GM12878 (cell line): Measurements from ENCODE around the gene ARL5C. TPM values are rescaled to one million over a fixed set of nuclear protein-coding genes. Genes with fewer than 3 reads are reported as not detected.

ENCODE experiments used
- ATAC-seq: fragments of 200-7000 bp; cut with Tn5 transposase; 3 replicates; pipeline ENCODE4 v1.9.1; 2020; ENCODE audit warnings: mild to moderate bottlenecking, moderate library complexity
- BruUV-seq: library from RNA; stranded (reverse); fragments of 400-500 nt; replicated peaks from 2 replicates; lab custom pipeline; 2021; lab: Mats Ljungman, UMichigan
- CTCF ChIA-PET: fragments of 300-600 bp; sonication (Branson Sonifier 250); formaldehyde crosslinking; extraction: SDS; loops from one replicate; lab custom pipeline; 2021; ENCODE audit warnings: inconsistent platforms; lab: Yijun Ruan, JAX
- POLR2A ChIA-PET: fragments of 350-600 bp; formaldehyde crosslinking; extraction: SDS; loops from one replicate; lab custom pipeline; 2021; ENCODE audit warnings: inconsistent platforms; lab: Charles Lee
- RAD21 ChIA-PET: fragments of 300-600 bp; sonication (Branson Sonifier 250); formaldehyde crosslinking; loops from one replicate; lab custom pipeline; 2023; ENCODE audit warnings: antibody characterized with exemption; ENCODE audit not compliant: unreplicated experiment; lab: Charles Lee
- SMC1A ChIA-PET: fragments of 300-600 bp; sonication (Branson Sonifier 250); formaldehyde crosslinking; loops from one replicate; lab custom pipeline; 2023; ENCODE audit not compliant: unreplicated experiment, uncharacterized antibody; lab: Charles Lee
- DNase-seq: peaks from one replicate; pipeline ENCODE4 v3.0.0-alpha.2; 2011; ENCODE audit warnings: low read depth, low spot score
- FAIRE-seq: peaks from 3 replicates; lab custom pipeline; 2011; peaks lifted over from hg19 to GRCh38; lab: Jason Lieb, UNC
- H2AFZ ChIP-seq: 2 replicates; pipeline ENCODE4 v1.6.0; 2011; ENCODE audit warnings: low read depth, low read length, control low read depth; ENCODE audit not compliant: control insufficient read depth
- H3K27ac ChIP-seq: 2 replicates; pipeline ENCODE4 v1.5.1; 2011; ENCODE audit warnings: control low read depth; ENCODE audit not compliant: control insufficient read depth, insufficient read depth
- H3K27me3 ChIP-seq, 2 experiments: replicated peaks in 1 of 2; 2 replicates each; pipeline versions ENCODE4 v1.6.0 to v1.6.1; 2011; ENCODE audit warnings: low read length in 1 of 2; ENCODE audit not compliant: control insufficient read depth in 2 of 2, insufficient read depth in 2 of 2
- H3K36me3 ChIP-seq, 2 experiments: 2 replicates each; pipeline ENCODE4 v1.5.1; 2011; ENCODE audit warnings: low read length in 1 of 2; ENCODE audit not compliant: control insufficient read depth in 2 of 2, insufficient read depth in 2 of 2
- H3K4me1 ChIP-seq: 2 replicates; pipeline ENCODE4 v1.6.1; 2011; ENCODE audit warnings: mild to moderate bottlenecking, low read length, moderate library complexity, mixed read lengths; ENCODE audit not compliant: control insufficient read depth, insufficient read depth
- H3K4me2 ChIP-seq: 2 replicates; pipeline ENCODE4 v1.6.0; 2011; ENCODE audit warnings: control low read depth; ENCODE audit not compliant: control insufficient read depth, insufficient read depth
- H3K4me3 ChIP-seq: fragments of 200-600 bp; sonication (generic); 2 replicates; pipeline ENCODE4 v1.5.1; 2016
- H3K79me2 ChIP-seq: 2 replicates; pipeline ENCODE4 v1.6.0; 2011; ENCODE audit warnings: low read length; ENCODE audit not compliant: control insufficient read depth, insufficient read depth
- H3K9ac ChIP-seq: 2 replicates; pipeline ENCODE4 v1.8.0; 2011; ENCODE audit warnings: low read length, control low read depth, mixed read lengths; ENCODE audit not compliant: control insufficient read depth, insufficient read depth
- H3K9me3 ChIP-seq: replicated peaks from 3 replicates; pipeline ENCODE4 v1.5.1; 2011; ENCODE audit warnings: mild to moderate bottlenecking, low read length; ENCODE audit not compliant: control insufficient read depth, insufficient read depth
- H4K20me1 ChIP-seq: 2 replicates; pipeline ENCODE4 v1.6.0; 2011; ENCODE audit not compliant: control insufficient read depth, insufficient read depth
- EP300 ChIP-seq, 2 experiments: fragments of 150-350 bp in 1 of 2; IDR thresholded peaks; 2 replicates each; pipeline ENCODE4 v1.6.1; 2011 to 2012; ENCODE audit warnings: low read depth in 2 of 2, low read length in 2 of 2, borderline replicate concordance in 1 of 2, improper control_type of control experiment in 1 of 2, inconsistent platforms in 1 of 2; ENCODE audit not compliant: control insufficient read depth in 1 of 2
- FOXK2 ChIP-seq: fragments of 450-650 bp; IDR thresholded peaks from 2 replicates; pipeline ENCODE4 v1.6.1; 2017; ENCODE audit warnings: mild to moderate bottlenecking, moderate library complexity
- JUNB ChIP-seq: IDR thresholded peaks from 2 replicates; pipeline ENCODE4 v1.6.1; 2016; ENCODE audit warnings: antibody characterized with exemption, mild to moderate bottlenecking
- PAX8 ChIP-seq: fragments of 450-650 bp; IDR thresholded peaks from 2 replicates; pipeline ENCODE4 v1.6.1; 2017; ENCODE audit warnings: mild to moderate bottlenecking, moderate library complexity
- RB1 ChIP-seq: fragments of 450-650 bp; formaldehyde crosslinking; IDR thresholded peaks from 2 replicates; pipeline ENCODE4 v1.6.1; 2017; ENCODE audit warnings: mild to moderate bottlenecking, borderline replicate concordance
- YBX1 ChIP-seq: fragments of 450-650 bp; IDR thresholded peaks from 2 replicates; pipeline ENCODE4 v1.6.1; 2016; ENCODE audit warnings: antibody characterized with exemption
- WGBS: methylation state at CpG from one replicate; pipeline ENCODE4 v1.1.6; 2016; ENCODE audit warnings: low lambda C conversion rate; ENCODE audit not compliant: insufficient replicate concordance, insufficient coverage; ENCODE audit errors: missing lambda C conversion rate; 5-methylcytosine and 5-hydroxymethylcytosine counted together
- in situ Hi-C: fragments of 300-500 bp; cut with MboI; formaldehyde crosslinking; loops from 9 replicates; pipeline ENCODE4 v1.14.3; 2018; ENCODE audit warnings: mixed read lengths
- intact Hi-C: fragments of 100-400 bp; cut with micrococcal nuclease; formaldehyde crosslinking; loops from one replicate; pipeline ENCODE4 v1.14.2; 2022; ENCODE audit not compliant: unreplicated experiment
- polyA plus RNA-seq, 11 experiments: library from polyadenylated mRNA; depleted of rRNA in 4 of 11; unstranded in 6 of 11; stranded (reverse) in 5 of 11; fragments of >200 nt; fragmentation: Nextera tagmentation in 4 of 11; fragmentation: Illumina TruSeq in 1 of 11; extraction: Ambion mirVana in 4 of 11; extraction: Trizol in 1 of 11; gene quantifications; 1 replicate in 1 of 11; 2 replicates in 10 of 11; pipeline versions ENCODE4 v1.2.1 to v1.2.3, GENCODE V29; 2011 to 2016; ENCODE audit warnings: inconsistent platforms in 2 of 11, missing spikeins in 2 of 11, low read depth in 1 of 11
- total RNA-seq, 4 experiments: library from RNA; depleted of rRNA in 3 of 4; stranded (reverse); fragments of >200 nt in 3 of 4; fragmentation: Illumina TruSeq in 1 of 4; extraction: Trizol in 1 of 4; gene quantifications; 2 replicates each; pipeline versions ENCODE4 v1.2.1 to v1.2.3, GENCODE V29; 2013 to 2021

Gene ARL5C
- total and polyA plus RNA-seq, 10 of the 15 experiments (the other 5 are each of a cell fraction or from before 2014, with no cell fraction given), result not detected

DNA sequence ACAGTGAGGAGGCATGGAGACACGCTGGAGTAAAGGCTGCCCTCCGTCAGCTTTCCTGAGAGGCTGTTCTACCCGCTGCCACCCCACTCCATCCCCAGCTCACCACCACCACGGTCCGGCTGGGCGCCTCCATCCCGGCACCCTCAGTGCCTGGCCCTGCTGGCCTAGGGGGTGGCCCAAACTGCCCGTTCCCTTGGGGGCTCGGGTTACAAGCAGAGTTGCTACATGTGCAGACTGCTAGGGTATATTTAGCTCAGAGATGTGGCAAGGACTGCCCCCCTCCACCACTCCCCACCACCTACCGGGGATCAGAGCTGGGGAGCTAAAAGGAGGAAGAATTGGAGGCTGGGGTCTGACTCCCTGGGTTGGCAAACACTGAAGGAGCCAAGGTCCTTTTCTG lies 27.4 kb upstream of the ARL5C start (continued):
- TF ChIP-seq PAX8 (no peak), FOXK2 (no peak)

DNA sequence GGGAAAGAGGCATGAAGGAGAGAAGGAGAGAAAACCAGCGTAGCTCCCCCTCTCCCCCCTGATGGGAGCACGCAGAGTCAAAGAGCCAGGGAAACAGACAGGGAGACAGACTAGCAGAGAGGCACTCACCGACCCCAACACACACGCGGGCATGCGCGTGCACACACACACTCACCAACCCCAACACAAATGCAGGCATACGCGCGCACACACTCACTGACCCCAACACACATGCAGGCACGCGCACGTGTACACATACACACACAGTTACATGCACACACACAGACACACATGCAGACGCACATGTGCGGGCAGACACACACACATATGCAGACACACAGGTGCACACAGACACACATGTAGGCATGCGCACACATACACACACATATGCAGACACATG lies 26.9 kb upstream of the ARL5C start:
- RAD21 ChIA-PET, result no interaction called here
- H2AFZ ChIP-seq, result no peak overlapping the region
- no peak for DNase-seq
- BruUV-seq, result no TSS peak
- no peak overlapping the region for H3K27ac ChIP-seq
- H4K20me1 ChIP-seq, result no peaks in the 10 kb centered on the region
- intact Hi-C loops, result no loop called here
- in situ Hi-C loops, result no loop called here
- no peak for ATAC-seq
- no peaks in the 10 kb centered on the region for H3K27me3 ChIP-seq
- CTCF ChIA-PET, result interaction anchor here (1.4 to 5.3 kb wide), 3 partner anchors 28 to 52 kb away, joined by 4 to 21 read pairs (median 6); partner anchors contain the start of gene ARL5C
- no peak for FAIRE-seq
- POLR2A ChIA-PET, result no interaction called here
- peaks cover 10% of the 10 kb centered on the region for H3K4me1 ChIP-seq
- no peaks in the 10 kb centered on the region for H3K9me3 ChIP-seq
- TF ChIP-seq JUNB, result no peak
- TF ChIP-seq FOXK2, result no peak
- no peak for TF ChIP-seq YBX1
- TF ChIP-seq EP300 (IDR thresholded peaks at IDR 0.05; ENCODE audit: borderline replicate concordance in 1 of 2, control insufficient read depth in 1 of 2, low read depth in 2 of 2, low read length in 2 of 2), result no peak
- no peak for TF ChIP-seq RB1
- H3K36me3 ChIP-seq, result peaks cover 0 to 6% of the 10 kb centered on the region in 2 experiments; a peak in 2 of 4 replicates
- H3K9ac ChIP-seq, result no peak overlapping the region
- H3K79me2 ChIP-seq, result peaks cover 9% of the 10 kb centered on the region
- no peak overlapping the region for H3K4me2 ChIP-seq
- WGBS, result over 99% methylated on average over 16 of the region's 16 CpGs
- H3K4me3 ChIP-seq, result no peak overlapping the region
- SMC1A ChIA-PET, result no interaction called here
